ENCODE results near the gene UACA. TPM values are rescaled to one million over a fixed set of nuclear protein-coding genes. Genes with fewer than 3 reads are reported as not detected.

The UACA gene
- total RNA-seq, 6 experiments from 2014 or later, result 119 to 309 (median 142) TPM

- Mint-ChIP-seq H3K27ac (peak overlapping the region; percentile 79), H3K27me3 (ENCODE audit: insufficient read depth) (peaks cover 3% of the 10 kb centered on the region; the same call in 1 of the 2 replicates), H3K4me3 (no peak overlapping the region), H3K9me3 (no peaks in the 10 kb centered on the region), H3K4me1 (ENCODE audit: low read depth) (peaks cover 82% of the 10 kb centered on the region), H3K36me3 (ENCODE audit: low read depth) (peaks cover 32% of the 10 kb centered on the region)
- no peak for DNase-seq
- no peak for TF ChIP-seq CTCF (IDR thresholded peaks at IDR 0.05)
Measured at GRCh38 chr15:70720228-70721016, 42.9 kb downstream of the UACA start.

- Mint-ChIP-seq H3K9me3 (no peaks in the 10 kb centered on the region), H3K27me3 (ENCODE audit: insufficient read depth) (peaks cover 3% of the 10 kb centered on the region; the same call in 1 of the 2 replicates), H3K36me3 (ENCODE audit: low read depth) (peaks cover 37% of the 10 kb centered on the region), H3K4me3 (no peak overlapping the region), H3K4me1 (ENCODE audit: low read depth) (peaks cover 86% of the 10 kb centered on the region), H3K27ac (peak overlapping the region; percentile 33; the same call in 1 of the 2 replicates)
- no peak for DNase-seq
- TF ChIP-seq CTCF (IDR thresholded peaks at IDR 0.05), result no peak
Measured at GRCh38 chr15:70717237-70717793, 46.0 kb downstream of the UACA start.

- Mint-ChIP-seq H3K27me3 (ENCODE audit: insufficient read depth) (peaks cover 3% of the 10 kb centered on the region; the same call in 1 of the 2 replicates), H3K36me3 (ENCODE audit: low read depth) (peaks cover 47% of the 10 kb centered on the region), H3K4me3 (peak overlapping the region; percentile 26; the same call in 1 of the 2 replicates), H3K4me1 (ENCODE audit: low read depth) (peaks cover 95% of the 10 kb centered on the region), H3K9me3 (no peaks in the 10 kb centered on the region), H3K27ac (peak overlapping the region; percentile 69)
- no peak for TF ChIP-seq CTCF (IDR thresholded peaks at IDR 0.05)
- peak; percentile 38 for DNase-seq
Measured at GRCh38 chr15:70715840-70716485, 47.4 kb downstream of the UACA start.

GRCh38 chr15:70714565-70714964 is 48.8 kb downstream of the UACA start:
- Mint-ChIP-seq H3K4me1 (ENCODE audit: low read depth) (peaks cover 89% of the 10 kb centered on the region), H3K9me3 (no peaks in the 10 kb centered on the region), H3K27ac (peak overlapping the region; percentile 61), H3K36me3 (ENCODE audit: low read depth) (peaks cover 34% of the 10 kb centered on the region), H3K27me3 (ENCODE audit: insufficient read depth) (peaks cover 3% of the 10 kb centered on the region; the same call in 1 of the 2 replicates), H3K4me3 (peak overlapping the region; percentile 57)
- TF ChIP-seq CTCF (IDR thresholded peaks at IDR 0.05), result no peak
- no peak for DNase-seq

- no peak for TF ChIP-seq CTCF (IDR thresholded peaks at IDR 0.05)
- Mint-ChIP-seq H3K36me3 (ENCODE audit: low read depth) (peaks cover 31% of the 10 kb centered on the region), H3K4me3 (peak overlapping the region; percentile 57), H3K9me3 (no peaks in the 10 kb centered on the region), H3K27me3 (ENCODE audit: insufficient read depth) (peaks cover 3% of the 10 kb centered on the region; the same call in 1 of the 2 replicates), H3K27ac (peak overlapping the region; percentile 61), H3K4me1 (ENCODE audit: low read depth) (peaks cover 86% of the 10 kb centered on the region)
- peak; percentile 29 for DNase-seq
Measured at GRCh38 chr15:70714015-70714414, 49.3 kb downstream of the UACA start.
